Neural cell (in vitro differentiated cells): ENCODE data around the gene TARS3. TPM values are rescaled to one million over a fixed set of nuclear protein-coding genes. Genes with fewer than 3 reads are reported as not detected.

ENCODE experiments used
- H2AFZ ChIP-seq: fragments of 200-600, 300-800 bp; sonication (generic), shearing (Covaris generic); 2 replicates; pipeline ENCODE4 v1.6.0; 2014; ENCODE audit warnings: low read depth, mild to moderate bottlenecking, antibody characterized with exemption, low read length, moderate library complexity
- H3F3A ChIP-seq: fragments of 200-600 bp; shearing (Covaris generic); 2 replicates; pipeline ENCODE4 v1.6.1; 2016; ENCODE audit warnings: mild to moderate bottlenecking, moderate library complexity, mixed read lengths, antibody characterized with exemption, low read length; ENCODE audit not compliant: insufficient read depth, poor library complexity, severe bottlenecking
- H3K27ac ChIP-seq: fragments of 200-600, 300-800 bp; sonication (generic), shearing (Covaris generic); 2 replicates; pipeline ENCODE4 v1.5.1; 2014; ENCODE audit warnings: mild to moderate bottlenecking, low read length, moderate library complexity
- H3K27me3 ChIP-seq: fragments of 300-800, 200-600 bp; sonication (generic), shearing (Covaris generic); 2 replicates; pipeline ENCODE4 v1.6.0; 2014; ENCODE audit warnings: mild to moderate bottlenecking, low read depth, low read length, moderate library complexity; ENCODE audit not compliant: insufficient read depth
- H3K36me3 ChIP-seq: fragments of 300-800, 200-600 bp; sonication (generic), shearing (Covaris generic); 2 replicates; pipeline ENCODE4 v1.5.1; 2014; ENCODE audit warnings: mild to moderate bottlenecking, antibody characterized with exemption, low read length, moderate library complexity; ENCODE audit not compliant: insufficient read depth
- H3K4me2 ChIP-seq: fragments of 300-800, 200-600 bp; sonication (generic), shearing (Covaris generic); 2 replicates; pipeline ENCODE4 v1.6.0; 2014; ENCODE audit warnings: mild to moderate bottlenecking, low read length
- H3K4me3 ChIP-seq: fragments of 300-800, 200-600 bp; sonication (generic), shearing (Covaris generic); 2 replicates; pipeline ENCODE4 v1.5.1; 2014; ENCODE audit warnings: mild to moderate bottlenecking, low read length, moderate library complexity
- H3K79me2 ChIP-seq: fragments of 200-600 bp; shearing (Covaris generic); replicated peaks from 2 replicates; pipeline ENCODE4 v1.6.0; 2014; ENCODE audit warnings: mild to moderate bottlenecking, low read length, moderate library complexity; ENCODE audit not compliant: insufficient read depth
- H3K9ac ChIP-seq: fragments of 300-800, 200-600 bp; sonication (generic), shearing (Covaris generic); 2 replicates; pipeline ENCODE4 v1.6.1; 2016; ENCODE audit warnings: mild to moderate bottlenecking, low read length, mixed read lengths
- H3K9me2 ChIP-seq: fragments of 200-600 bp; shearing (Covaris generic); 2 replicates; pipeline ENCODE4 v1.6.1; 2016; ENCODE audit warnings: mild to moderate bottlenecking, low read length, mixed read lengths; ENCODE audit not compliant: insufficient read depth
- H3K9me3 ChIP-seq: fragments of 200-600, 300-800 bp; sonication (generic), shearing (Covaris generic); 2 replicates; pipeline ENCODE4 v1.6.1; 2016; ENCODE audit warnings: mild to moderate bottlenecking, mixed run types, low read length, moderate library complexity, mixed read lengths
- H4K20me1 ChIP-seq: fragments of 200-600 bp; shearing (Covaris generic); 2 replicates; pipeline ENCODE4 v1.6.1; 2016; ENCODE audit warnings: mild to moderate bottlenecking, mixed run types; ENCODE audit not compliant: insufficient read depth
- CTCF ChIP-seq: fragments of 450-650 bp; IDR thresholded peaks from 2 replicates; pipeline ENCODE4 v1.5.1; 2014; ENCODE audit warnings: antibody characterized with exemption, mild to moderate bottlenecking, moderate library complexity; ENCODE audit not compliant: poor library complexity, severe bottlenecking
- EP300 ChIP-seq: fragments of 450-650 bp; conservative IDR thresholded peaks from 2 replicates; pipeline ENCODE4 v1.6.1; 2014; ENCODE audit warnings: antibody characterized with exemption, mild to moderate bottlenecking, moderate library complexity; ENCODE audit not compliant: poor library complexity, severe bottlenecking
- EZH2 ChIP-seq: fragments of 200-600, 300-800 bp; shearing (Covaris generic), sonication (generic); IDR thresholded peaks from 2 replicates; pipeline ENCODE4 v1.6.1; 2014; ENCODE audit warnings: antibody characterized with exemption, low read length, borderline replicate concordance, mild to moderate bottlenecking; ENCODE audit not compliant: insufficient read depth, poor library complexity, severe bottlenecking
- MXI1 ChIP-seq: fragments of 450-650 bp; conservative IDR thresholded peaks from 2 replicates; pipeline ENCODE4 v1.6.1; 2014; ENCODE audit warnings: antibody characterized with exemption, mild to moderate bottlenecking; ENCODE audit not compliant: poor library complexity, severe bottlenecking
- POLR2AphosphoS5 ChIP-seq: IDR thresholded peaks from 2 replicates; pipeline ENCODE4 v1.6.1; 2012
- RAD21 ChIP-seq: fragments of 450-650 bp; conservative IDR thresholded peaks from 2 replicates; pipeline ENCODE4 v1.6.1; 2014; ENCODE audit warnings: antibody characterized with exemption, mild to moderate bottlenecking, moderate library complexity
- REST ChIP-seq: IDR thresholded peaks from 2 replicates; pipeline ENCODE4 v1.6.1; 2012; ENCODE audit warnings: borderline replicate concordance
- SMC3 ChIP-seq: fragments of 450-650 bp; conservative IDR thresholded peaks from 2 replicates; pipeline ENCODE4 v1.6.1; 2014; ENCODE audit warnings: antibody characterized with exemption, mild to moderate bottlenecking, moderate library complexity; ENCODE audit not compliant: poor library complexity
- TAF1 ChIP-seq: IDR thresholded peaks from 2 replicates; pipeline ENCODE4 v1.6.1; 2012; ENCODE audit warnings: low read depth
- polyA plus RNA-seq: library from polyadenylated mRNA; depleted of rRNA; stranded (reverse); fragments of >200 nt; gene quantifications from 2 replicates; pipeline ENCODE4 v1.2.3, GENCODE V29; 2014

Gene TARS3
- polyA plus RNA-seq, 1 donor from 2014 or later: 27.1 TPM

GRCh38 chr15:101692801-101693598 lies 31.3 kb downstream of the TARS3 start:
- no peak for TF ChIP-seq CTCF
- TF ChIP-seq TAF1: no peak
- no peak for TF ChIP-seq EZH2
- no peak for TF ChIP-seq EP300
- no peak for TF ChIP-seq REST
- TF ChIP-seq SMC3: no peak
- no peak for TF ChIP-seq POLR2AphosphoS5
- no peak for TF ChIP-seq RAD21
- TF ChIP-seq MXI1: no peak
- Histone ChIP-seq H3K36me3 (peaks cover 5% of the 10 kb centered on the region), H3K27ac (no peak overlapping the region), H3K79me2 (no peaks in the 10 kb centered on the region), H2AFZ (no peak overlapping the region), H3K9ac (no peak overlapping the region), H3K4me3 (no peak overlapping the region), H3K4me2 (no peak overlapping the region), H3K9me3 (no peaks in the 10 kb centered on the region), H3K9me2 (no peaks in the 10 kb centered on the region), H4K20me1 (no peaks in the 10 kb centered on the region), H3K27me3 (no peaks in the 10 kb centered on the region), H3F3A (no peaks in the 10 kb centered on the region)

GRCh38 chr15:101689901-101690300 lies 34.4 kb downstream of the TARS3 start:
- Histone ChIP-seq H3K4me2 (no peak overlapping the region), H3K9me2 (no peaks in the 10 kb centered on the region), H4K20me1 (no peaks in the 10 kb centered on the region), H3K4me3 (no peak overlapping the region), H3K27me3 (no peaks in the 10 kb centered on the region), H3K36me3 (peaks cover 5% of the 10 kb centered on the region), H3K9me3 (no peaks in the 10 kb centered on the region), H3F3A (no peaks in the 10 kb centered on the region), H2AFZ (no peak overlapping the region), H3K9ac (no peak overlapping the region), H3K27ac (no peak overlapping the region), H3K79me2 (no peaks in the 10 kb centered on the region)
- TF ChIP-seq EP300: no peak
